Measurements from ENCODE around the gene HNRNPC.

DNA sequence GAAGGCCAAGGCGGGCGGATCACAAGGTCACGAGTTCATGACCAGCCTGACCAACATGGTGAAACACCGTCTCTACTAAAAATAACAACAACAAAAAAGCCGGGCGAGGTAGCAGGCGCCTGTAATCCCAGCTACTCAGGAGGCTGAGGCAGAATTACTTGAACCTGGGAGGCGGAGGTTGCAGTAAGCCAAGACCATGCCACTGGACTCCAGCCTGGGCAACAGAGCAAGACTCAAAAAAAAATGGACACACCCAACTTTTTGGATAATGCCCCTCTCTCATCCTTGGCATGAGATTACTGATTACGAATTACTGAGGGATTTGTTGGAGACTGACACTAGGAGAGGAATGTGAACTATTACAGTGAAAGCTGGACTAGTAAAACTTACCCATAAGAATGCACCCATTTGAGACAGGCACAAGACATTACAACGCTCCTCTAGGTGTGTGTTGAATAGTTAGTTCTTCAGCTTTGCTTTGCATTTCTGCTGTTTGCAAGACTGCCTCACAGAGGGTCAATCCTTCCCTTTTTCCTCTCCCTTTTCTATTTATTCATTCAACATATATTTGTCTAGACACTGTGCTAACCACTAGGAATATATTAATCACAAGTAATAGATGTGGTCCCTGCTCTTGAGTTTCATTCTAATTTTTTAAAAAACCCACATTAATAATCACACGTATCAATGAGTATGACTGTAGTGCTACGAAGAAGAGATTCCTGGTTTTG lies 67.3 kb downstream of the HNRNPC start:
- TF ChIP-seq, protein P1, sequence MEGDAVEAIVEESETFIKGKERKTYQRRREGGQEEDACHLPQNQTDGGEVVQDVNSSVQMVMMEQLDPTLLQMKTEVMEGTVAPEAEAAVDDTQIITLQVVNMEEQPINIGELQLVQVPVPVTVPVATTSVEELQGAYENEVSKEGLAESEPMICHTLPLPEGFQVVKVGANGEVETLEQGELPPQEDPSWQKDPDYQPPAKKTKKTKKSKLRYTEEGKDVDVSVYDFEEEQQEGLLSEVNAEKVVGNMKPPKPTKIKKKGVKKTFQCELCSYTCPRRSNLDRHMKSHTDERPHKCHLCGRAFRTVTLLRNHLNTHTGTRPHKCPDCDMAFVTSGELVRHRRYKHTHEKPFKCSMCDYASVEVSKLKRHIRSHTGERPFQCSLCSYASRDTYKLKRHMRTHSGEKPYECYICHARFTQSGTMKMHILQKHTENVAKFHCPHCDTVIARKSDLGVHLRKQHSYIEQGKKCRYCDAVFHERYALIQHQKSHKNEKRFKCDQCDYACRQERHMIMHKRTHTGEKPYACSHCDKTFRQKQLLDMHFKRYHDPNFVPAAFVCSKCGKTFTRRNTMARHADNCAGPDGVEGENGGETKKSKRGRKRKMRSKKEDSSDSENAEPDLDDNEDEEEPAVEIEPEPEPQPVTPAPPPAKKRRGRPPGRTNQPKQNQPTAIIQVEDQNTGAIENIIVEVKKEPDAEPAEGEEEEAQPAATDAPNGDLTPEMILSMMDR (IDR thresholded peaks at IDR 0.05; ENCODE audit: low read depth, low read length): no peak
- TF ChIP-seq EZH2phosphoT487 (IDR thresholded peaks at IDR 0.05; ENCODE audit: low read depth): no peak

Measured in OCI-LY3 (cell line).